Natural killer cell treated with Interleukin-12 subunit alpha and Interleukin-12 subunit beta and Interleukin-15 and Interleukin-18, amount 100 ng/mL, for 72 hours (primary cell): ENCODE data around the gene SPSB1. TPM values are rescaled to one million over a fixed set of nuclear protein-coding genes. Genes with fewer than 3 reads are reported as not detected.

Experiments used
- ATAC-seq, 2 donors: fragments of 150-1000 bp; cut with Tn5 transposase in 1 of 2; sonication (Bioruptor Pico), chemical (Tn5 transposase) in 1 of 2; 2 replicates each; pipeline ENCODE4 v1.10.0; 2021
- DNase-seq: peaks from one replicate; pipeline ENCODE4 v3.0.0; 2022; ENCODE audit warnings: low spot score
- H3K27ac Mint-ChIP-seq, 2 donors: 1 replicate in 1 of 2; 2 replicates in 1 of 2; pipeline ENCODE4 v1.8.0; 2022; ENCODE audit warnings: mixed read lengths in 2 of 2, mild to moderate bottlenecking in 1 of 2, moderate library complexity in 1 of 2
- H3K27me3 Mint-ChIP-seq, 2 donors: 1 replicate in 1 of 2; 2 replicates in 1 of 2; pipeline ENCODE4 v1.8.0; 2022; ENCODE audit warnings: mixed read lengths in 2 of 2
- H3K36me3 Mint-ChIP-seq: one replicate; pipeline ENCODE4 v1.8.0; 2022; ENCODE audit warnings: mixed read lengths
- H3K4me1 Mint-ChIP-seq, 2 donors: 1 replicate in 1 of 2; 2 replicates in 1 of 2; pipeline ENCODE4 v1.8.0; 2022; ENCODE audit warnings: low read depth in 2 of 2, mixed read lengths in 2 of 2, mild to moderate bottlenecking in 1 of 2
- H3K4me3 Mint-ChIP-seq: one replicate; pipeline ENCODE4 v1.8.0; 2022; ENCODE audit warnings: mixed read lengths
- H3K9me3 Mint-ChIP-seq: 2 replicates; pipeline ENCODE4 v1.8.0; 2022; ENCODE audit warnings: mixed read lengths
- total RNA-seq, 2 donors: library from RNA; stranded (reverse); gene quantifications; one replicate each; pipeline ENCODE4 v1.2.3, GENCODE V29; 2022

SPSB1 gene
- total RNA-seq, 2 donors from 2014 or later = 0.78 to 1.4 TPM

DNA sequence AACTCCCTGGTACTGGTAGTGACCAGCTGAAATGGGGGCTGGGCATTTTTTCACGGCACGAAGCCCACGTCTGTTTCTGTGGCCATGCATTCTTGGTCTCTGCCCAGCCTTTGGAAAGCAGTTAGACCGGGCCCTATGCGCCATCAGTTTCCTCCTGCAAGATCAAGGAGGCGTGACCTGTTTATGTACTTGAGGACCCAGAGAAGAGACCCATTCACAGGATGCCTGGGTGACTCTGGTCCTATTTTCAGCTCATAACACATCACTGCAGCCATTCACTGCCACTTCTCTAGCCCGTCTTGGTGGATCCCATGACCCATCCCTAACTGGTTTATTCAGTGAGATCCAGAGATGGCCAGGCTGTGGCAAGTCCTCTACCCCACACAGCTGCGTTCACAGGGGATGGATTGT is 70.4 kb downstream of the SPSB1 start:
- Mint-ChIP-seq H3K27ac (no peak overlapping the region), H3K4me1 (no peaks in the 10 kb centered on the region), H3K9me3 (no peaks in the 10 kb centered on the region), H3K36me3 (no peaks in the 10 kb centered on the region), H3K4me3 (no peak overlapping the region), H3K27me3 (no peaks in the 10 kb centered on the region)
- no peak for ATAC-seq
- DNase-seq = no peak

GRCh38 chr1:9366298-9366697 is 73.6 kb downstream of the SPSB1 start:
- H3K4me3 Mint-ChIP-seq = no peak overlapping the region
- H3K27me3 Mint-ChIP-seq = no peaks in the 10 kb centered on the region
- H3K27ac Mint-ChIP-seq = no peak overlapping the region
- H3K36me3 Mint-ChIP-seq = no peaks in the 10 kb centered on the region
- no peaks in the 10 kb centered on the region for H3K9me3 Mint-ChIP-seq
- ATAC-seq = no peak
- H3K4me1 Mint-ChIP-seq = no peaks in the 10 kb centered on the region
- DNase-seq = no peak

DNA sequence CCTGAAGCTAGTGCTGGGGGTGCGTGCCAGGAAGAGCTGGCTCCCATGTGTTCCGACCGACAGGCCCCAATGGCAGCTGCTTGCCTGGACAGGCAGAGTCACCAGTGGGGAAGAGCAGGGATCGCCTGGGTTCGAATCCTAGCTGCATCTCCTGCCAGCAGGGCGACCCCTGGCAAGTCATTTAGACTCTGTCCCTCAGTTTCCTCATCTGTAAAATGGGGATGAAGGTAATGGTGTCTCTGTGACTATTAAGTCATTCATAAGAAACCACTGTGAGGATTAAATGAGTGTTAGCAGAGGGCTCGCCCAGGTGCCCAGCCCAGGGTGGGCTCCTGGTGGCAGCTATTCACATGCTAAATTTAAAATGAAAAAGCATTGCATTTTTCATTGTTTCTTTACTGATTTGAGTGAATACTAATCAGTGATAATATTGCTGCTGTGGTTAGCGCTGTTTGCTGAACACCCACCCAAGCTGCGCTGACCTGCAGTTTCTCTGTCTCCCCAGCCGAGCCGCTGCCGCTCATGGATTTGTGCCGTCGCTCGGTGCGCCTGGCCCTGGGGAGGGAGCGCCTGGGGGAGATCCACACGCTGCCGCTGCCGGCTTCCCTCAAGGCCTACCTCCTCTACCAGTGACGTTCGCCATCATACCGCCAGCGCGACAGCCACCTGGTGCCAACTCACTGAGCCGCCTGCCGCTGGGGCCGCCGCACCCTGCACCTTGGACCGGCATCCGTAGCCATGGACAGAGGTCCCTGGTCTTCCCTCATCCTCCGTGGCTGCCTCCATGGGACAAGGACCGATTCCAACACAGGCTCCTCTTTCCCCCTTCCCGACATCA is 74.5 kb downstream of the SPSB1 start:
- Mint-ChIP-seq H3K27me3 (no peaks in the 10 kb centered on the region), H3K4me1 (no peaks in the 10 kb centered on the region), H3K36me3 (no peaks in the 10 kb centered on the region), H3K4me3 (no peak overlapping the region), H3K27ac (no peak overlapping the region), H3K9me3 (no peaks in the 10 kb centered on the region)
- no peak for DNase-seq
- no peak for ATAC-seq

GRCh38 chr1:9367806-9368205 is 75.1 kb downstream of the SPSB1 start:
- Mint-ChIP-seq H3K27me3 (no peaks in the 10 kb centered on the region), H3K36me3 (no peaks in the 10 kb centered on the region), H3K9me3 (no peaks in the 10 kb centered on the region), H3K4me3 (no peak overlapping the region), H3K27ac (no peak overlapping the region), H3K4me1 (no peaks in the 10 kb centered on the region)
- DNase-seq (no peak), ATAC-seq (no peak)

GRCh38 chr1:9368356-9368755 is 75.7 kb downstream of the SPSB1 start:
- Mint-ChIP-seq H3K4me1 (no peaks in the 10 kb centered on the region), H3K36me3 (no peaks in the 10 kb centered on the region), H3K27me3 (no peaks in the 10 kb centered on the region), H3K4me3 (no peak overlapping the region), H3K27ac (no peak overlapping the region), H3K9me3 (no peaks in the 10 kb centered on the region)
- ATAC-seq (no peak), DNase-seq (no peak)

DNA sequence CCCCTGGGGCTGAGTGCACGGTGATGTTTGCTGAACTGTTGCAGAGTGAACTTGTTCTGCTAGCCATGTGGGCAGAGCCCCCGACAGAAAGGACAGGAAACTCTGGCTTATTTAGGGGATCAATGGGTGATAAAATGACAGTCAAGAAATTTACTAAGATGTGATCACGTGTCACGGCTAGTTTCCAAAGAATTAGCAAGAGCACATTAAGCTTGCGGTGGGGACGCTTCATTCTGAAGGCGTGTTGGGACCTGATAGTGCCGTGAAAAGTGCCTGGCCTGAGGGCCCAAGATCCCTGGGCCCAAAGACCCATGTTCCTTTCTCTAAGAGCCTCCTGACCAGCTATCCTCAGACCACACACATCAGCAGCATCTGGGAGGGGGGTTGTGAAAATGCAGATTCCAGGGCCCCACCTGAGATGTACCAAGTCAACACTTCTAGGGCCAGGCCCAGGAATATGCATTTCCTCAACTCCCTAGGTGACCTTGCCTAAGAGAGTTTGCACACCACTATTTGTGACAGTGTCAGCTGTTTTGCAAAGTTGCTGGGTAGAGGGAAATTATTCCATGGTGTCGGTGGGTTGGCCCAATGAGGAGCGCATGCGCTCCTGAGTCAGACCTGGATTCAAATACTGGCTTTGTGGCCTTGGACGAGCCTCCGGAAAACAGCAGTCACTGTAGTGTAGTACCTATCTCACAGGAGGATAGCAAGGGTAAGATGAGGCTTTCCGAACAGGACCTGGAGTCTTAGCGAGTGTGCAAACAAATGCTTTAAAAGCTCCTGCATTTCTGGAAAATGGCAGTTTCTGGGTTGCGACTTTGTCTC is 77.5 kb downstream of the SPSB1 start:
- Mint-ChIP-seq H3K4me1 (no peaks in the 10 kb centered on the region), H3K9me3 (no peaks in the 10 kb centered on the region), H3K27me3 (no peaks in the 10 kb centered on the region), H3K4me3 (no peak overlapping the region), H3K27ac (no peak overlapping the region), H3K36me3 (no peaks in the 10 kb centered on the region)
- DNase-seq (no peak), ATAC-seq (no peak)

GRCh38 chr1:9371391-9371935 is 78.8 kb downstream of the SPSB1 start:
- ATAC-seq (no peak), DNase-seq (no peak)
- Mint-ChIP-seq H3K4me1 (no peaks in the 10 kb centered on the region), H3K27ac (no peak overlapping the region), H3K27me3 (no peaks in the 10 kb centered on the region), H3K9me3 (no peaks in the 10 kb centered on the region), H3K4me3 (no peak overlapping the region), H3K36me3 (no peaks in the 10 kb centered on the region)

- Mint-ChIP-seq H3K27me3 (no peaks in the 10 kb centered on the region), H3K4me3 (no peak overlapping the region), H3K9me3 (no peaks in the 10 kb centered on the region), H3K27ac (no peak overlapping the region), H3K36me3 (no peaks in the 10 kb centered on the region), H3K4me1 (no peaks in the 10 kb centered on the region)
- DNase-seq (no peak), ATAC-seq (no peak)
Observed at GRCh38 chr1:9371951-9372350, 79.3 kb downstream of the SPSB1 start.

GRCh38 chr1:9373619-9374018 is 80.9 kb downstream of the SPSB1 start:
- Mint-ChIP-seq H3K27ac (no peak overlapping the region), H3K36me3 (no peaks in the 10 kb centered on the region), H3K4me3 (no peak overlapping the region), H3K9me3 (no peaks in the 10 kb centered on the region), H3K4me1 (no peaks in the 10 kb centered on the region), H3K27me3 (no peaks in the 10 kb centered on the region)
- DNase-seq (no peak), ATAC-seq (no peak)

DNA sequence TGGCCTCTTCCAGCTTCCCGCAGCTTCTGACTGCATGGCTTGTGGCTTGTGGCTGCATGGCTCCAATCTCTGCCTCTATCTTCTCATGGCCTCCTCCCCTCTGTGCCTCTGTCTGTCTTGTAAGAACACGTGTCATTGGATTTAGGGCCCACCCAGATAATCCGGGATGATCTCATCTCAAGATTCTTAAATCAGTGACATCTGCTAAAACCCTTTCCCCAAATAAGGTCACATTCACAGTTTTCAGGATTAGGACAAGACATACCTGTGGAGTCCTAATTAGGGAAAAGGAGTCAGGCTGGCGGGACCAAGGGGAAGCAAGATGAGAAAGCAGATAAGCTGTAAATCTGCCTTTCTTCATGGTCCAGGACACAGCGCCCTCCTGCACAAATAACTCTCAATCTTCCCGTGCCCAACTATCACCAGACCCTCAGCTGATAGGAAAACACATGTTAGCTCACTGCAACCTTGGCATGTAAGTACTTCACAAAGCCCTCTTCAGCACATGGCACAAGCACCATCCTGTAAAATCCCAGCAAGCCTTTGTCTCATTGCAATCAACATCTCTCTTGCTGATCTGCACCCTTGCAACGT is 82.2 kb downstream of the SPSB1 start:
- Mint-ChIP-seq H3K9me3 (no peaks in the 10 kb centered on the region), H3K27ac (no peak overlapping the region), H3K27me3 (peaks cover 0 to 3% of the 10 kb centered on the region in 2 donors), H3K4me1 (no peaks in the 10 kb centered on the region), H3K4me3 (no peak overlapping the region), H3K36me3 (no peaks in the 10 kb centered on the region)
- ATAC-seq (no peak), DNase-seq (no peak)

GRCh38 chr1:9375912-9376311 is 83.2 kb downstream of the SPSB1 start:
- peaks cover 0 to 7% of the 10 kb centered on the region in 2 donors for H3K27me3 Mint-ChIP-seq

DNA sequence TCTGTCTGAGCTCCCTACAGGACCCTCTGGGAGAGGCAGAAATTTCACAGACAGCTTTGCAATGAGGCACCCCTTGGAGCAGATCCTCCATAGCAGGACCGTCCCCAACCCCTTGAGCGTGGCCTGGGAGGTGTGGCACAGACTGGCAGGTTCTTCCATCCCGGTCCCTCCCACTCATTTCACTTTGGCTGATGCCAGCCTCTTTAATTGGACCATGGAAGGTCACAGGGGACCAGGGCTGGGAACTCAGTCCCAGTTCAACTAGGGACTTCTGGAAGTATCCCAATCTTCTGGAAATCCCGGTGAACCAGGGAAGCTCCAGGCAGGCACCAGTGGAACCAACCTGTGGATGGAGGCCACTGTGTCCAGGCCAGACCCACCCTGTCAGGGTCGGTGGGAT is 83.7 kb downstream of the SPSB1 start:
- Mint-ChIP-seq H3K4me3 (no peak overlapping the region), H3K27me3 (peaks cover 0 to 7% of the 10 kb centered on the region in 2 donors), H3K27ac (no peak overlapping the region), H3K9me3 (no peaks in the 10 kb centered on the region), H3K36me3 (no peaks in the 10 kb centered on the region), H3K4me1 (no peaks in the 10 kb centered on the region)
- ATAC-seq = no peak
- DNase-seq = no peak

More at GRCh38 chr1:9375912-9376311, 83.2 kb downstream of the SPSB1 start:
- ATAC-seq (no peak), DNase-seq (no peak)
- H3K27ac Mint-ChIP-seq = no peak overlapping the region
- no peaks in the 10 kb centered on the region for H3K9me3 Mint-ChIP-seq
- no peaks in the 10 kb centered on the region for H3K36me3 Mint-ChIP-seq
- no peaks in the 10 kb centered on the region for H3K4me1 Mint-ChIP-seq
- no peak overlapping the region for H3K4me3 Mint-ChIP-seq

- Mint-ChIP-seq H3K4me3 (no peak overlapping the region), H3K27ac (no peak overlapping the region), H3K9me3 (no peaks in the 10 kb centered on the region), H3K27me3 (peaks cover 0 to 7% of the 10 kb centered on the region in 2 donors), H3K4me1 (no peaks in the 10 kb centered on the region), H3K36me3 (no peaks in the 10 kb centered on the region)
- no peak for ATAC-seq
- DNase-seq = no peak
Observed at GRCh38 chr1:9376886-9377333, 84.2 kb downstream of the SPSB1 start.

GRCh38 chr1:9378801-9379200 is 86.1 kb downstream of the SPSB1 start:
- DNase-seq (no peak), ATAC-seq (no peak)
- no peaks in the 10 kb centered on the region for H3K4me1 Mint-ChIP-seq
- no peak overlapping the region for H3K27ac Mint-ChIP-seq
- peaks cover 0 to 7% of the 10 kb centered on the region in 2 donors for H3K27me3 Mint-ChIP-seq
- H3K9me3 Mint-ChIP-seq = no peaks in the 10 kb centered on the region
- no peak overlapping the region for H3K4me3 Mint-ChIP-seq
- H3K36me3 Mint-ChIP-seq = no peaks in the 10 kb centered on the region
